Stimulated activated naive CD8-positive, alpha-beta T cell treated with anti-CD3 and anti-CD28 coated beads, Interleukin-15, amount 100 ng/mL, for 72 hours (primary cell): ENCODE results near the gene ADAM22.

ENCODE experiments used
- ATAC-seq: fragments of 150-1000 bp; cut with Tn5 transposase; 2 replicates; pipeline ENCODE4 v1.10.0; 2021; ENCODE audit warnings: mild to moderate bottlenecking, moderate library complexity
- DNase-seq, 2 donors: peaks; one replicate each; pipeline ENCODE4 v3.0.0; 2021 to 2022
- H3K27ac Mint-ChIP-seq, 2 donors: one replicate each; pipeline ENCODE4 v1.8.0; 2022; ENCODE audit warnings: mild to moderate bottlenecking in 2 of 2, mixed read lengths in 2 of 2, moderate library complexity in 2 of 2
- H3K27me3 Mint-ChIP-seq: one replicate; pipeline ENCODE4 v1.8.0; 2022; ENCODE audit warnings: mixed read lengths
- H3K4me1 Mint-ChIP-seq: one replicate; pipeline ENCODE4 v1.8.0; 2022; ENCODE audit warnings: mild to moderate bottlenecking, mixed read lengths
- H3K4me3 Mint-ChIP-seq, 2 donors: one replicate each; pipeline ENCODE4 v1.8.0; 2022; ENCODE audit warnings: mild to moderate bottlenecking in 2 of 2, mixed read lengths in 2 of 2, moderate library complexity in 1 of 2
- H3K9me3 Mint-ChIP-seq, 2 donors: one replicate each; pipeline ENCODE4 v1.8.0; 2022; ENCODE audit warnings: mixed read lengths in 2 of 2

Gene ADAM22

DNA sequence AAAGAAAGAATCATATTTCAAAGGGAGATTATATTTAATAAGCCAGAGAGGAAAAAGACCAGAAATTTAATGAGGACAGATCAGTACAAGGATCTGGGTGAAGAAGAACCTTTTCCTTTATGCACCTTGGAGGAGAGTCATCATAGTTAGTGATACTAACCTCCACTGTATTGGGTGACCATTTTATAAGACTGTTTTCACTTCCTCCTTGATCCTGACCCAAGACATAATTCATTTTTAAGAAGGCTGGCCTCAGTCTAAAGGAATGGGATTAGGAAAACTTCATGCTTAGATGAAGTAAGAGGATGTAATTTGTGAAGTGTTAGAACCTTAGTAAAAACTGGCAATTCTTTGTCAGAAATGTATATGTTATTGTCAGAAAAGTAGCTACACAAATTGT, 68.6 kb downstream of the ADAM22 start:
- no peak for DNase-seq
- Mint-ChIP-seq H3K4me1 (no peaks in the 10 kb centered on the region), H3K27me3 (no peaks in the 10 kb centered on the region), H3K4me3 (no peak overlapping the region), H3K9me3 (no peaks in the 10 kb centered on the region), H3K27ac (peak overlapping the region in 1 of 2 donors; percentile 61)
- ATAC-seq = no peak

GRCh38 chr7:88003581-88003980, 69.5 kb downstream of the ADAM22 start:
- Mint-ChIP-seq H3K27me3 (no peaks in the 10 kb centered on the region), H3K27ac (no peak overlapping the region), H3K4me1 (no peaks in the 10 kb centered on the region), H3K4me3 (no peak overlapping the region), H3K9me3 (no peaks in the 10 kb centered on the region)
- ATAC-seq (no peak), DNase-seq (no peak)

GRCh38 chr7:88005191-88005590, 71.1 kb downstream of the ADAM22 start:
- no peaks in the 10 kb centered on the region for H3K9me3 Mint-ChIP-seq
- no peaks in the 10 kb centered on the region for H3K27me3 Mint-ChIP-seq
- H3K27ac Mint-ChIP-seq = no peak overlapping the region
- no peak for ATAC-seq
- DNase-seq = no peak
- no peak overlapping the region for H3K4me3 Mint-ChIP-seq
- H3K4me1 Mint-ChIP-seq = no peaks in the 10 kb centered on the region

- H3K27me3 Mint-ChIP-seq = no peaks in the 10 kb centered on the region
- no peak overlapping the region for H3K27ac Mint-ChIP-seq
- H3K4me3 Mint-ChIP-seq = no peak overlapping the region
- no peaks in the 10 kb centered on the region for H3K4me1 Mint-ChIP-seq
- no peak for ATAC-seq
- no peaks in the 10 kb centered on the region for H3K9me3 Mint-ChIP-seq
- DNase-seq = no peak
Measured at GRCh38 chr7:88009651-88010050, 75.6 kb downstream of the ADAM22 start.

DNA sequence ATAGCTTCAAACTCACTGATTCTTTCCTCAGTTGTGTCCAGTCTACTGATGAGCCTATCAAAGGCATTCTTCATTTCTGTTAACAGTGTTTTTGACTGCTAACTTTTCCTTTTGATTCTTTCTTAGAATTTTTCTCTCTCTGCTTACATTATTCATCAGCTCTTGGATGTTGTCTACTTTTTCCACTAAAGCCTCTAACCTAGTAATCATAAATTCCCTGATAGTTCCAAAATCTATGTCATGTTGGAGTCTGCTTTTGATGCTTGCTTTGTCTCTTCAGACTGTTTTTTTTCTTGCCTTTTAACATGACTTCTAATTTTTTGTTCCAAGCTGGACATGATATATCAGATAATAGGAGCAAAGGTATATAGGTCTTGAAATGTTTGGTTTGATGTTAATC, 78.0 kb downstream of the ADAM22 start:
- Mint-ChIP-seq H3K27me3 (no peaks in the 10 kb centered on the region), H3K9me3 (no peaks in the 10 kb centered on the region), H3K4me1 (no peaks in the 10 kb centered on the region), H3K27ac (peak overlapping the region in 1 of 2 donors; percentile 23), H3K4me3 (no peak overlapping the region)
- DNase-seq (no peak), ATAC-seq (no peak)

DNA sequence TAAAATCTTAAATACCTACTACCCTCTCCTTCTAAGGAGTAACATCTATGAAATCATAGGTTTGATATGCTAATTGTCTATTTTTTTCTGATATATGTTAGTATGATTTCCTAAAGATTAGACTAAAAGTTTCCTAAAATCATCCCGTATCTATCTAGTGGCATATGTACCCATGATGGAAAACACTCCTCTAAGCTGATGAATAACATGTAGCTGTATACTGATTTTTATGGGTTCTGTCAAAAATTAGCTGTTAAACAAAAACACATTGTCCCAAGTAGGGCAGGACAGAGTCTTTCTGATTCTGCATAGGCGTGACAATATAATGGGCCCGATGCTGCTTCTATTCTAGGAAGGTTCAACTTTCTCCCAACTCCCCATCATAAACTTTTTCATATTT, 79.9 kb downstream of the ADAM22 start:
- Mint-ChIP-seq H3K27me3 (no peaks in the 10 kb centered on the region), H3K9me3 (no peaks in the 10 kb centered on the region), H3K27ac (no peak overlapping the region), H3K4me3 (no peak overlapping the region), H3K4me1 (no peaks in the 10 kb centered on the region)
- no peak for ATAC-seq
- DNase-seq = no peak

GRCh38 chr7:88014581-88014980, 80.5 kb downstream of the ADAM22 start:
- no peak for ATAC-seq
- Mint-ChIP-seq H3K9me3 (no peaks in the 10 kb centered on the region), H3K4me3 (no peak overlapping the region), H3K27ac (no peak overlapping the region), H3K4me1 (no peaks in the 10 kb centered on the region), H3K27me3 (no peaks in the 10 kb centered on the region)
- no peak for DNase-seq

DNA sequence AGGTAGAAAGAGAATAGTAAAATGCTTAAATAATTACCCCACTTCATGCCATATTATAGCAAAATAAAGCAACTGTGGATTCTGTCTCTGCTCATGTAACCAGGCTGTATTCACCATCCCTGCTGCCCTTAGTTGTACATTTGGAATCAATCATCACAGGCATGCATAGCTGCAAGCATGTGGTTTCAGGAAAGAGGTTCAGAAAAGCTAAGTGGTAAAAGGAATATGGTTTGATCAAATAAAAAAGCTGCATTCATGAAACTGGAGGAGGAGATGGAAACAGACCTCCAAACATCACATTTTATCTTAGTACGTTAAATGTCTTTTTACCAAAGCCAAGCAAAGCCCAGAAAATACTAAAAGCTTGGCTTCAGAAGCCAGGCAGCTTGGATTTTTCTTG, 81.3 kb downstream of the ADAM22 start:
- DNase-seq (no peak), ATAC-seq (no peak)
- Mint-ChIP-seq H3K27me3 (no peaks in the 10 kb centered on the region), H3K4me3 (no peak overlapping the region), H3K9me3 (no peaks in the 10 kb centered on the region), H3K27ac (no peak overlapping the region), H3K4me1 (no peaks in the 10 kb centered on the region)

- Mint-ChIP-seq H3K27ac (no peak overlapping the region), H3K9me3 (no peaks in the 10 kb centered on the region), H3K4me1 (no peaks in the 10 kb centered on the region), H3K27me3 (no peaks in the 10 kb centered on the region), H3K4me3 (no peak overlapping the region)
- DNase-seq (no peak), ATAC-seq (no peak)
Measured at GRCh38 chr7:88018501-88018900, 84.5 kb downstream of the ADAM22 start.

DNA sequence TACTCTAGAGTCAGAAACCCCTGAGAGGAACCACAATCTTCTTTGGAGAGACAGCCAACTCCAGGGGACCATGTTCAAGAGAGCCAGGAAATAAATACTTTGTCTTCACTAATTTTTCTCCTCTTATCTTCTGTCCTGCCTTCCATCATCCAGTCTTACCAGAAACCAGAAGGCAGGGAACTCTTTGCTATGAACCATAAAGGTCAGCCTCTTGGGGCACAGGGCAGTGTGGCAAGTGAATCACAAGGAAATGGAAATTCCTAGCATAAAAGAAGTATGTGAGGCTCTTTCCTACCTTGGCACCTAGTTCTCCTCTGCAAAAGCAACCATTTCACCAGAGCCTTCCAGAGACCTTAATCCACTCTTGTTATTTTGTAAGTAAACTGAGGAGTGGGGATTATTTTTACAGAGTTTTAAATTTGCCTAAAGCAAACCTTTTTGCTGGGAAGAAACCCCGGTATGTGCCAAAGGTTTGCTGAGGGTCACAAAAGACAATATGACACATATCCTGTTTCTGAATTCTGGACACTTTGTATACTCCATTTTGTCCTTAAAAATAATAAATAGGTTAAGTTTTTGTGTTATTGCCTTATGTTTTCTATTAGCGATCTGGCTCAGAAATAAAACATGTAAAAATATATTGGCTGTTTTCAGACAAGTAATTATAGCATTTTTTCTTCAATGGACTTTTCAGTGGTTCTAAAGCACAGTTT, 87.1 kb downstream of the ADAM22 start:
- Mint-ChIP-seq H3K4me3 (no peak overlapping the region), H3K27me3 (no peaks in the 10 kb centered on the region), H3K27ac (no peak overlapping the region), H3K4me1 (no peaks in the 10 kb centered on the region), H3K9me3 (peaks cover 4 to 6% of the 10 kb centered on the region in 2 donors)
- no peak for DNase-seq
- ATAC-seq = no peak

DNA sequence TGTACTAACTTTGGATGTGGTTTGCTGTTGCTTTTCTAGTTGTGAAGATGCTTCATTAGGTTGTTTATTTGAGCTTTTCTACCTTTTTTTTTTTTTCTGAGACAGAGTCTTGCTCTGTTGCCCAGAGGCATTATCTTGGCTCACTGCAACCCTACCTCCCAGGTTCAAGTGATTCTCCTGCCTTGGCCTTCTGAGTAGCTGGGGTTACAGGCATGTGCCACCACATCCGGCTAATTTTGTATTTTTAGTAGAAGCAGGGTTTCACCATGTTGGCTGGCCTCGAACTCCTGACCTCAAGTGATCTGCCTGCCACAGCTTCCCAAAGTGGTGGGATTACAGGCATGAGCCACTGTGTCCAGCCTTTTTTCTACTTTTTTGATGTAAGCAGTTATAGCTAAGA, 93.7 kb downstream of the ADAM22 start:
- Mint-ChIP-seq H3K4me1 (no peaks in the 10 kb centered on the region), H3K4me3 (no peak overlapping the region), H3K9me3 (peaks cover 30 to 48% of the 10 kb centered on the region in 2 donors), H3K27me3 (no peaks in the 10 kb centered on the region), H3K27ac (no peak overlapping the region)
- DNase-seq = no peak
- ATAC-seq = no peak

DNA sequence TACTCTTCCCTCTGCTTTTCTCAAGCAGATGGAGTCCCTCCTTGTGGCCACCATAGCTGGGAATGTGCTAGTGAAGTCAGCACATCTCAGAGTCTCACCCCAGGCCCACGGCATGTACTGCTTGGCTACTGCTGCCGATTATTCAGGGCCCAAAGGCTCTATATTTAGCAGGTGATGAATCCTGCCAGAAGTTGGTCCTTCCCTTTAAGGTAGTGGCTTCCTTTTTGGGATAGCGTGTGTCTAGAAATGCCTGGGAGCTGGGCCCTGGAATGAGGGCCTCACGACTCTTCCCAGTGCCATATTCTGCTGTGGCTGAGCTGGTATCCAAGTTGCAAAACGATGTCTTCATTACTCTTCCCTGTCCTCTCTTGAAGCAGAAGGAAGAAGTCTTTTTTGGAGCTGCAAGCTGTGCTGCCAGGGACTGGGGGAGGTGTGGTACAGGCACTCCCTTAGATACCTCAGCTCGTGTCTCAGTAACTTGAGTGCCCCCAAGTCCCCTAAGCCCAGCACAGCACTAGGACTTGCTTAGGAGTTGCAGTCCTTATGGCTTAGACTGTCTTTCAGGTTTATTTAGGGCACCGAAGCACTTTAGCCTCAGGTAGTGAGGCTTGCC, 100.1 kb downstream of the ADAM22 start:
- ATAC-seq (no peak), DNase-seq (no peak)
- no peak overlapping the region for H3K27ac Mint-ChIP-seq
- H3K4me3 Mint-ChIP-seq = no peak overlapping the region
- no peaks in the 10 kb centered on the region for H3K27me3 Mint-ChIP-seq
- H3K9me3 Mint-ChIP-seq = peaks cover 23 to 34% of the 10 kb centered on the region in 2 donors
- H3K4me1 Mint-ChIP-seq = no peaks in the 10 kb centered on the region

DNA sequence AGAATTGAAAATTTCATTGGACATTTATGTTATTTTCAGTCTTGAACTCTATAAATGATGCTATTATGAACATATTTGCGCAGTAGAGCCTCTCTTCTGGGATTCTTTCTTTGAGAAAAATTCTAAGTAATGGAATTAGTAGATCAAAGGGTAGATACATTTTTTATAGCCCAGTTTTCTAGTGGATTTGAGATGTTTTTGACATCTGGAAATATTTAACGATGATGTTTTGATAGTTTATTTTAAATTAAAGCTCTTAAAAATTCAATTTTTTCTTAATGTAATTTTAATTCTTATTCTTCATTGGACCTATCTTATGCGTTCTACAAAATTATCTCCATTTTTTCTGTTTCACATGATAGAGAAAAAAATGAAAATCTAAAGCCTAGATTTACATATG, 103.0 kb downstream of the ADAM22 start:
- H3K4me3 Mint-ChIP-seq = no peak overlapping the region
- no peak for DNase-seq
- peaks cover 0 to 12% of the 10 kb centered on the region in 2 donors for H3K9me3 Mint-ChIP-seq
- H3K27ac Mint-ChIP-seq = no peak overlapping the region
- H3K4me1 Mint-ChIP-seq = peaks cover 5% of the 10 kb centered on the region
- ATAC-seq = no peak
- no peaks in the 10 kb centered on the region for H3K27me3 Mint-ChIP-seq

DNA sequence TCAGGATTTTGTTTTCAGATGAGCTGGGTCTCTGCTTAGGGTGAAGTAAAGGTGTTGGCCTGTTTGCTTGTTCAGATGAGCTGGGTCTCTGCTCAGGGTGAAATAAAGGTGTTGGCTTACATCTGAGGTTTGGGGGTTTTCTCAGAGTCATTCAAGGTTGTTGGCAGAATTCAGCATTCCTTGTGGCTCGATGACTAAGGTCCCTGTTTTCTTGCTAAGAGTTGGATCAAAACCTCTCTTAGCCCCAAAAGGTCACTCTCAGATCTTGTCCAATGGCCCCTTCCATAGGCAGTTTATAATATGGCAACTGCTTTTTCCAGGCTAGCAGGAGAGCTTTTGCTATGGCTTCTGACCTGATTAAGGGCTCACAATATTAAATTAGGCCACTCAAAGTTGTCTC, 106.6 kb downstream of the ADAM22 start:
- no peak for ATAC-seq

DNA sequence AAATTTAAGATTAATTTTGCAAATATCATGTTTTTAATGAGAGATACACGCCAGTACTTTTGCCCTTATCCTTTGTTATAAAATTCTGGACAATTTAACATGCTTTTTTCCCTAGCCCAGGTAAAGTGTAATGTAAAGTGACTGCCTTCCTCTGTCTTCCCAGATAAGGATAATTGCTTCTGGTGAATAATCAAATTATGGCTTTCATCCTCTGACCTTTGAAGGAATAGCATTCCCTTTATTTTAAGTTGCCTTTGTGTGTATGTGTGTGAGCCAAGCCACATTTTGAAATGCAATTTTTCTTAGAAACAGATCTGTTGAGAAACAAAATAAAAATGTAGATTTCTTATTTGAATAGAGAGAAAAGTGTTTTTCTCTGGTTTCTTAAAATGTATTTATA, 107.5 kb downstream of the ADAM22 start:
- ATAC-seq = no peak
- Mint-ChIP-seq H3K4me3 (no peak overlapping the region), H3K27ac (peak overlapping the region in 1 of 2 donors; percentile 19), H3K9me3 (no peaks in the 10 kb centered on the region), H3K4me1 (peaks cover 17% of the 10 kb centered on the region), H3K27me3 (no peaks in the 10 kb centered on the region)
- DNase-seq = no peak

More for the DNA sequence above, 106.6 kb downstream of the ADAM22 start:
- no peak for DNase-seq
- H3K4me3 Mint-ChIP-seq = no peak overlapping the region
- H3K9me3 Mint-ChIP-seq = no peaks in the 10 kb centered on the region
- H3K27me3 Mint-ChIP-seq = no peaks in the 10 kb centered on the region
- H3K4me1 Mint-ChIP-seq = peaks cover 11% of the 10 kb centered on the region
- no peak overlapping the region for H3K27ac Mint-ChIP-seq

DNA sequence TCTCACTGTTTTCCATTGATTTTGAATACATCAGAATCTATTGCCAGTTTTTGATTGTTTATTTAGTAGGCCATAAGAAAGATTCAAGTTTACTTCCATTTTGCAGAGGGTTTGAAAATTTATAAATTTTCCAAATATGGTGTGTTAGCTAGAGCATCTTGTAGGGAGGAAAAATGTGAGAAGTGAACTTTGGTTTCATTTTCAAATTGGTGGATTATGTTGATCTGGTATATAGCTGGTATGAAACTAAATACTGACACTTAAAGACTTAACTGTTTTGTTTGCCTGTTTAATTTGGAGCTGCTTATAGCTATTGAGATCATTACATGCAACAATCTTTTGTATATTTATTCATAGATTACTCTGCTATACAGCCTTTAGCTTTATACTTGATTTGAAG, 108.1 kb downstream of the ADAM22 start:
- peak overlapping the region in 1 of 2 donors; percentile 51 for H3K4me3 Mint-ChIP-seq
- H3K27ac Mint-ChIP-seq = peak overlapping the region in 1 of 2 donors; percentile 20
- no peak for DNase-seq
- no peaks in the 10 kb centered on the region for H3K27me3 Mint-ChIP-seq
- ATAC-seq = no peak
- H3K9me3 Mint-ChIP-seq = no peaks in the 10 kb centered on the region
- H3K4me1 Mint-ChIP-seq = peaks cover 17% of the 10 kb centered on the region

- Mint-ChIP-seq H3K4me3 (no peak overlapping the region), H3K4me1 (peaks cover 17% of the 10 kb centered on the region), H3K27me3 (no peaks in the 10 kb centered on the region), H3K27ac (no peak overlapping the region), H3K9me3 (no peaks in the 10 kb centered on the region)
- DNase-seq = no peak
- no peak for ATAC-seq
Measured at GRCh38 chr7:88042803-88043202, 108.8 kb downstream of the ADAM22 start.
